Caco-2 (cell line): ENCODE measurements around the gene ZBTB38. TPM values are rescaled to one million over a fixed set of nuclear protein-coding genes. Genes with fewer than 3 reads are reported as not detected.

Experiments used
- BruUV-seq: library from RNA; stranded (reverse); fragments of 400-500 nt; replicated peaks from 2 replicates; lab custom pipeline; 2021; lab: Mats Ljungman, UMichigan
- CTCF ChIA-PET: fragments of 300-600 bp; sonication (Branson Sonifier 250); formaldehyde crosslinking; loops from one replicate; lab custom pipeline; 2022; ENCODE audit warnings: antibody characterized with exemption; lab: Charles Lee
- POLR2A ChIA-PET: fragments of 300-600 bp; sonication (Branson Sonifier 250); formaldehyde crosslinking; loops from one replicate; lab custom pipeline; 2022; ENCODE audit warnings: antibody characterized with exemption; lab: Charles Lee
- DNase-seq, 2 experiments: peaks; one replicate each; pipeline versions ENCODE4 v3.0.0 to v3.0.0-alpha.2; 2020 to 2022
- H3K27me3 ChIP-seq: replicated peaks from 2 replicates; pipeline ENCODE4 v1.6.0; 2011; ENCODE audit warnings: low read length; ENCODE audit not compliant: control insufficient read depth, insufficient read depth
- H3K36me3 ChIP-seq: 2 replicates; pipeline ENCODE4 v1.5.1; 2011; ENCODE audit warnings: low read length; ENCODE audit not compliant: control insufficient read depth, insufficient read depth
- H3K4me1 ChIP-seq: fragments of 250-450 bp; sonication (Bioruptor Pico); 2 replicates; pipeline ENCODE4 v1.5.1; 2020; ENCODE audit warnings: mild to moderate bottlenecking
- H3K4me3 ChIP-seq: 2 replicates; pipeline ENCODE4 v1.5.1; 2011; ENCODE audit warnings: low read depth, mild to moderate bottlenecking, control low read depth, low read length
- H3K9me3 ChIP-seq: fragments of 250-450 bp; sonication (Bioruptor Pico); 2 replicates; pipeline ENCODE4 v1.5.1; 2020; ENCODE audit warnings: mild to moderate bottlenecking, moderate library complexity
- H3K27ac Mint-ChIP-seq: one replicate; pipeline ENCODE4 v1.8.0; 2022; ENCODE audit warnings: mixed read lengths; ENCODE audit not compliant: unreplicated experiment
- H3K27me3 Mint-ChIP-seq: one replicate; pipeline ENCODE4 v1.8.0; 2022; ENCODE audit warnings: mixed read lengths; ENCODE audit not compliant: insufficient read depth, unreplicated experiment
- H3K36me3 Mint-ChIP-seq: one replicate; pipeline ENCODE4 v1.8.0; 2022; ENCODE audit warnings: mild to moderate bottlenecking, mixed read lengths; ENCODE audit not compliant: insufficient read depth, unreplicated experiment
- H3K4me1 Mint-ChIP-seq: one replicate; pipeline ENCODE4 v1.8.0; 2022; ENCODE audit warnings: low read depth, mixed read lengths; ENCODE audit not compliant: unreplicated experiment
- H3K4me3 Mint-ChIP-seq: one replicate; pipeline ENCODE4 v1.8.0; 2022; ENCODE audit warnings: mild to moderate bottlenecking, moderate library complexity, mixed read lengths; ENCODE audit not compliant: unreplicated experiment
- H3K9me3 Mint-ChIP-seq: one replicate; pipeline ENCODE4 v1.8.0; 2022; ENCODE audit warnings: mixed read lengths; ENCODE audit not compliant: unreplicated experiment
- intact Hi-C: fragments of 100-400 bp; cut with micrococcal nuclease; formaldehyde crosslinking; loops from one replicate; pipeline ENCODE4 v1.10.0; 2022; ENCODE audit not compliant: unreplicated experiment
- total RNA-seq: library from RNA; stranded (reverse); gene quantifications from 2 replicates; pipeline ENCODE4 v1.2.3, GENCODE V29; 2022
- TF ChIP-seq, protein P1 (sequence below), 2 experiments: fragments of 200-600 bp in 1 of 2; IDR thresholded peaks; 1 replicate in 1 of 2; 2 replicates in 1 of 2; pipeline versions ENCODE4 v1.5.1 to v1.8.0; 2011 to 2022; ENCODE audit warnings: antibody characterized with exemption in 1 of 2, control low read depth in 1 of 2, inconsistent platforms in 1 of 2, low read depth in 1 of 2, low read length in 1 of 2, mild to moderate bottlenecking in 1 of 2, moderate library complexity in 1 of 2; ENCODE audit not compliant: insufficient read depth in 1 of 2, severe bottlenecking in 1 of 2, unreplicated experiment in 1 of 2

Gene ZBTB38
- total RNA-seq, 1 experiment from 2014 or later: 74.1 TPM

DNA sequence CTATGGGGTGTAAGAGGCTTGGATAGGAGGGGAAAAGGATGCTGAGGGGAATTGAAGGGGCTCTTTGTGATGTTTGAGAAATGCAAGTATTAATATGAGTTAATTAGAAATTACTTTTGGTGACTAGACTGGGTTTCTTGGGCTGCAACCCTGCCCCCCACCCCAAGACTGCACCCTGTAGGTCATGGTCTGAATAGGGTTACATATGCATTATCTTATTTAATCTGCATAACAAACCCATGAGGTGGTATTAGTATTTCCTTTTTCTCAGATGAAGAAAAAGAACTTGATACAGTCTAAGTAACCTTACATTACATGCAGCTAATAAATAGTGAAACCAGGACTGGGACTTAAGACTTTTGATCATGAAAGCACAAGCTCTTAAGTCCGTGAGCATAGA is 5.6 kb upstream of the ZBTB38 start:
- Histone ChIP-seq H3K27me3 (no peaks in the 10 kb centered on the region), H3K4me1 (peaks cover 42% of the 10 kb centered on the region), H3K4me3 (no peak overlapping the region), H3K36me3 (no peaks in the 10 kb centered on the region), H3K9me3 (peaks cover 9% of the 10 kb centered on the region; the same call in 1 of the 2 replicates)
- peaks cover 9% of the 10 kb centered on the region for H3K9me3 Mint-ChIP-seq
- H3K4me3 Mint-ChIP-seq: no peak overlapping the region
- BruUV-seq: no TSS peak
- H3K27ac Mint-ChIP-seq: no peak overlapping the region
- intact Hi-C loops: no loop called here
- H3K4me1 Mint-ChIP-seq: peaks cover 42% of the 10 kb centered on the region
- no peaks in the 10 kb centered on the region for H3K27me3 Mint-ChIP-seq
- H3K36me3 Mint-ChIP-seq: peaks cover 15% of the 10 kb centered on the region
- ChIA-PET CTCF (no interaction called here), POLR2A (no interaction called here)
- TF ChIP-seq, protein P1, sequence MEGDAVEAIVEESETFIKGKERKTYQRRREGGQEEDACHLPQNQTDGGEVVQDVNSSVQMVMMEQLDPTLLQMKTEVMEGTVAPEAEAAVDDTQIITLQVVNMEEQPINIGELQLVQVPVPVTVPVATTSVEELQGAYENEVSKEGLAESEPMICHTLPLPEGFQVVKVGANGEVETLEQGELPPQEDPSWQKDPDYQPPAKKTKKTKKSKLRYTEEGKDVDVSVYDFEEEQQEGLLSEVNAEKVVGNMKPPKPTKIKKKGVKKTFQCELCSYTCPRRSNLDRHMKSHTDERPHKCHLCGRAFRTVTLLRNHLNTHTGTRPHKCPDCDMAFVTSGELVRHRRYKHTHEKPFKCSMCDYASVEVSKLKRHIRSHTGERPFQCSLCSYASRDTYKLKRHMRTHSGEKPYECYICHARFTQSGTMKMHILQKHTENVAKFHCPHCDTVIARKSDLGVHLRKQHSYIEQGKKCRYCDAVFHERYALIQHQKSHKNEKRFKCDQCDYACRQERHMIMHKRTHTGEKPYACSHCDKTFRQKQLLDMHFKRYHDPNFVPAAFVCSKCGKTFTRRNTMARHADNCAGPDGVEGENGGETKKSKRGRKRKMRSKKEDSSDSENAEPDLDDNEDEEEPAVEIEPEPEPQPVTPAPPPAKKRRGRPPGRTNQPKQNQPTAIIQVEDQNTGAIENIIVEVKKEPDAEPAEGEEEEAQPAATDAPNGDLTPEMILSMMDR (IDR thresholded peaks at IDR 0.05; ENCODE audit: insufficient read depth in 1 of 2, low read depth in 1 of 2, low read length in 1 of 2, severe bottlenecking in 1 of 2, unreplicated experiment in 1 of 2): no peak
- no peak for DNase-seq

DNA sequence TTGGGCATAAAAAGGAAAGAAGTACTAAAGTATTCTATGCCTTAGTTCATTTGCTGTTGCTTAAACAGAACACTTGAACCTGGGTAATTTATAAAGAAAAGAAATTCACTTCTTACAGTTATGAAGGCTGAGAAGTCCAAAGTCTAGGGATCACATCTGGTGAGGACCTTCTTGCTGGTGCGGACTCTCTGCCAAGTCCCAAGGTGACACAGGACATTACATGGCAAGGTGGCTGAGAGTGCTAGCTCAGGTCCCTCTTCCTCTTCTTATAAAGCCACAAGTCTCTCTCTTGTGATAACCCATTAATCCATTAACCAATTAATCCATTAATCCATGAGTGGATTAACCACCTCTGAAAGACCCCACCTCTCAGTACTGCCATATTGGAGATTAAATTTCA is 3.1 kb upstream of the ZBTB38 start:
- Mint-ChIP-seq H3K27me3 (no peaks in the 10 kb centered on the region), H3K4me1 (peaks cover 47% of the 10 kb centered on the region), H3K9me3 (peaks cover 9% of the 10 kb centered on the region), H3K27ac (no peak overlapping the region), H3K36me3 (peaks cover 33% of the 10 kb centered on the region), H3K4me3 (no peak overlapping the region)
- TF ChIP-seq, protein P1 (IDR thresholded peaks at IDR 0.05; ENCODE audit: insufficient read depth in 1 of 2, low read depth in 1 of 2, low read length in 1 of 2, severe bottlenecking in 1 of 2, unreplicated experiment in 1 of 2): no peak
- intact Hi-C loops: no loop called here
- H3K36me3 ChIP-seq: no peaks in the 10 kb centered on the region
- POLR2A ChIA-PET: no interaction called here
- no peak for DNase-seq
- no peak overlapping the region for H3K4me3 ChIP-seq
- H3K27me3 ChIP-seq: no peaks in the 10 kb centered on the region
- peaks cover 41% of the 10 kb centered on the region for H3K4me1 ChIP-seq
- no TSS peak for BruUV-seq
- peaks cover 9% of the 10 kb centered on the region; the same call in 1 of the 2 replicates for H3K9me3 ChIP-seq
- CTCF ChIA-PET: no interaction called here

DNA sequence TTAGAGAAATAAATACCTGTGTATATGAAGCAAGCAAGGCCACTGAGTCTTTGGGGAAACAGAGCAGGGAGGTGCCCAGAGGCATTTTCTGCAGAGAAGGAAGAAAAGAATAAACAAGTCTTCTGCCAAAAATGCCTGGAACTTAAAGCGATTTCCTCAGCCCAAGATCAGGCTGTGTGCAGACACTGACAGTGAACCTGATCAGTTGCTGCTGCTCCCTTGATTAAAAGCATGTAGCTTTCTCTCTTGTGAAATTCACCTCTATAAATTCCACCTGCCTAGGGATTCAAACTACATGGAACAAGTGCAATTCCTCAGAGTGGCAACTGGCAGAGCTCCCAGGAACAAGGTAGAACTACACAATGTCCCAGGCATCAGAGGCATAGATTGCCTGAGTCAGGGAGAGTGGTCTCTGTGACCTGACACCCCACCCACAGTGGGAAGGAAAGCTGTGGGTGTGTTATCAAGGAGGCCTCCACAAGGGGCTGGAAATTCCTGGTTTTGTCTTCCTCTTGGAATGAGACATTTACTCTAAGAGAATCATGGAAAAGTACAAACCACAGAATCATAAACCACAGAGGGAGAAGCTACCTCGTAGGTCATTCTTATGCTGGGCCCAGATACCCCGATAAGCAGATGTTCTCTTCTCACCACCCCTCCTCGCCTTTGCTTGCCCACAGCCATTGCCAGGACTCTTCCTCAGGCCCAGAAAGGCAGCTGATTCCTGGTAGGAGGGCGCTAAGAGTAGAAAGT is 1.8 kb upstream of the ZBTB38 start:
- ChIA-PET POLR2A (interaction anchor here (0.5 to 0.6 kb wide), 2 partner anchors 12 to 35 kb away, joined by 3 to 5 read pairs; no protein-coding TSS in a partner anchor), CTCF (interaction anchor here (0.9 to 1.8 kb wide), 4 partner anchors 18 to 88 kb away, joined by 3 to 6 read pairs (median 5); no protein-coding TSS in a partner anchor)
- Mint-ChIP-seq H3K27ac (peak overlapping the region; percentile 97), H3K4me3 (peak overlapping the region; percentile 74), H3K36me3 (peaks cover 33% of the 10 kb centered on the region), H3K4me1 (peaks cover 47% of the 10 kb centered on the region), H3K9me3 (peaks cover 3% of the 10 kb centered on the region), H3K27me3 (no peaks in the 10 kb centered on the region)
- H3K4me1 ChIP-seq: peaks cover 42% of the 10 kb centered on the region
- DNase-seq: peak in 1 of 2 experiments; percentile 49
- no peaks in the 10 kb centered on the region for H3K27me3 ChIP-seq
- intact Hi-C loops: no loop called here
- H3K4me3 ChIP-seq: no peak overlapping the region
- no TSS peak for BruUV-seq
- no peaks in the 10 kb centered on the region for H3K36me3 ChIP-seq
- TF ChIP-seq, protein P1 (IDR thresholded peaks at IDR 0.05; ENCODE audit: insufficient read depth in 1 of 2, low read depth in 1 of 2, low read length in 1 of 2, severe bottlenecking in 1 of 2, unreplicated experiment in 1 of 2): no peak
- peaks cover 9% of the 10 kb centered on the region; the same call in 1 of the 2 replicates for H3K9me3 ChIP-seq
